A673 (cell line): ENCODE results near the gene CKS2.

ENCODE experiments used
- EZH2 ChIP-seq: fragments of 200-600 bp; sonication (generic); IDR thresholded peaks from 2 replicates; pipeline ENCODE4 v1.6.1; 2017; ENCODE audit warnings: borderline replicate concordance, low read depth, mild to moderate bottlenecking, mixed read lengths, antibody characterized with exemption, low read length; ENCODE audit not compliant: poor library complexity, severe bottlenecking
- TF ChIP-seq, protein P1 (sequence below): fragments of 300-800, 200-600 bp; sonication (generic); conservative IDR thresholded peaks from 2 replicates; pipeline ENCODE4 v1.5.1; 2017; ENCODE audit warnings: low read depth, mild to moderate bottlenecking, antibody characterized with exemption, low read length, moderate library complexity, mixed read lengths

- TF ChIP-seq, protein P1, sequence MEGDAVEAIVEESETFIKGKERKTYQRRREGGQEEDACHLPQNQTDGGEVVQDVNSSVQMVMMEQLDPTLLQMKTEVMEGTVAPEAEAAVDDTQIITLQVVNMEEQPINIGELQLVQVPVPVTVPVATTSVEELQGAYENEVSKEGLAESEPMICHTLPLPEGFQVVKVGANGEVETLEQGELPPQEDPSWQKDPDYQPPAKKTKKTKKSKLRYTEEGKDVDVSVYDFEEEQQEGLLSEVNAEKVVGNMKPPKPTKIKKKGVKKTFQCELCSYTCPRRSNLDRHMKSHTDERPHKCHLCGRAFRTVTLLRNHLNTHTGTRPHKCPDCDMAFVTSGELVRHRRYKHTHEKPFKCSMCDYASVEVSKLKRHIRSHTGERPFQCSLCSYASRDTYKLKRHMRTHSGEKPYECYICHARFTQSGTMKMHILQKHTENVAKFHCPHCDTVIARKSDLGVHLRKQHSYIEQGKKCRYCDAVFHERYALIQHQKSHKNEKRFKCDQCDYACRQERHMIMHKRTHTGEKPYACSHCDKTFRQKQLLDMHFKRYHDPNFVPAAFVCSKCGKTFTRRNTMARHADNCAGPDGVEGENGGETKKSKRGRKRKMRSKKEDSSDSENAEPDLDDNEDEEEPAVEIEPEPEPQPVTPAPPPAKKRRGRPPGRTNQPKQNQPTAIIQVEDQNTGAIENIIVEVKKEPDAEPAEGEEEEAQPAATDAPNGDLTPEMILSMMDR, result no peak
- TF ChIP-seq EZH2, result no peak
These were observed 53.9 kb downstream of the CKS2 start for GRCh38 chr9:89364666-89365531.
